ENCODE results near the gene DDX55. TPM values are rescaled to one million over a fixed set of nuclear protein-coding genes. Genes with fewer than 3 reads are reported as not detected.

The DDX55 gene
- total RNA-seq, 2 donors from 2014 or later, result 20.6 to 41.8 TPM

- Histone ChIP-seq H3K9me3 (no peaks in the 10 kb centered on the region), H3K27ac (no peak overlapping the region), H3K27me3 (replicated peaks; ENCODE audit: insufficient read depth) (no peaks in the 10 kb centered on the region), H3K4me3 (no peak overlapping the region), H3K36me3 (peaks cover 15% of the 10 kb centered on the region), H3K4me1 (ENCODE audit: control insufficient read depth in 1 of 2, low read depth in 2 of 2) (no peaks in the 10 kb centered on the region)
- ATAC-seq (ENCODE audit: insufficient number of reproducible peaks, low FRiP score, low read depth) (no peak), DNase-seq (ENCODE audit: low spot score) (no peak)
- TF ChIP-seq CTCF (IDR thresholded peaks at IDR 0.05), result no peak
Observed at GRCh38 chr12:123659996-123660727, 58.3 kb downstream of the DDX55 start.

- no peaks in the 10 kb centered on the region for H3K27me3 ChIP-seq (replicated peaks; ENCODE audit: insufficient read depth)
- H3K4me3 ChIP-seq, result no peak overlapping the region
- TF ChIP-seq CTCF (IDR thresholded peaks at IDR 0.05), result no peak
Observed at GRCh38 chr12:123667771-123668170, 65.9 kb downstream of the DDX55 start.

More at GRCh38 chr12:123667771-123668170, 65.9 kb downstream of the DDX55 start:
- H3K27ac ChIP-seq, result no peak overlapping the region
- DNase-seq (ENCODE audit: low spot score) (no peak), ATAC-seq (ENCODE audit: insufficient number of reproducible peaks, low FRiP score, low read depth) (no peak)
- no peaks in the 10 kb centered on the region for H3K9me3 ChIP-seq
- no peaks in the 10 kb centered on the region for H3K36me3 ChIP-seq
- H3K4me1 ChIP-seq (ENCODE audit: control insufficient read depth in 1 of 2, low read depth in 2 of 2), result peaks cover 10 to 13% of the 10 kb centered on the region in 2 donors

Other genes starting within 250 kb of the DDX55 start
- 10 to 100 TPM; 15.6 to 25.0 TPM for gene SBNO1, start 237.3 kb upstream of the DDX55 start, total RNA-seq
- gene KMT5A, start 218.0 kb upstream of the DDX55 start, total RNA-seq, result 10 to 100 TPM; 34.1 to 42.7 TPM
- gene RILPL2, start 165.4 kb upstream of the DDX55 start, total RNA-seq, result 10 to 100 TPM; 15.9 to 18.1 TPM
- 10 to 100 TPM; 27.8 to 73.9 TPM for gene SNRNP35, start 144.0 kb upstream of the DDX55 start, total RNA-seq
- gene RILPL1, start 68.4 kb upstream of the DDX55 start, total RNA-seq, result 10 to 100 TPM; 29.0 to 49.7 TPM
- 100 to 1,000 TPM; 150 to 152 TPM for gene TMED2, start 17.5 kb upstream of the DDX55 start, total RNA-seq
- gene EIF2B1, start 31.6 kb downstream of the DDX55 start, total RNA-seq, result 100 to 1,000 TPM; 154 to 177 TPM
- 10 to 100 TPM; 17.4 to 29.9 TPM for gene GTF2H3, start 31.7 kb downstream of the DDX55 start, total RNA-seq
- gene TCTN2, start 69.0 kb downstream of the DDX55 start, total RNA-seq, result 1 to 10 TPM; 4.6 to 8.7 TPM
- 10 to 100 TPM; 14.1 to 32.9 TPM for gene ATP6V0A2, start 110.3 kb downstream of the DDX55 start, total RNA-seq
- under 1 TPM; under 0.01 to 0.14 TPM for gene DNAH10, start 160.2 kb downstream of the DDX55 start, total RNA-seq

All from thoracic aorta (tissue), 2 donors.